Measurements from ENCODE around the gene ALG8.
"Not testable (repeated sequence)": the region's sequence is repeated elsewhere in the genome, so short reads cannot be mapped to it uniquely, and the experiment has no call there.

ALG8 gene

GRCh38 chr11:78100261-78100660, 39.2 kb downstream of the ALG8 start:
- no peak overlapping the region for H3K4me3 ChIP-seq (ENCODE audit: low read length in 2 of 2)
- H3K27me3 ChIP-seq (ENCODE audit: control insufficient read depth in 1 of 2, insufficient read depth in 2 of 2, low read length in 2 of 2) = no peaks in the 10 kb centered on the region
- no peak overlapping the region for H3K9ac ChIP-seq (ENCODE audit: low read length in 2 of 2)
- no peaks in the 10 kb centered on the region for H3K9me3 ChIP-seq (ENCODE audit: control insufficient read depth in 2 of 2, low read length in 2 of 2)
- peaks cover 10 to 15% of the 10 kb centered on the region in 2 donors for H3K36me3 ChIP-seq (ENCODE audit: control insufficient read depth in 2 of 2, insufficient read depth in 2 of 2, low read length in 2 of 2)
- H3K27ac ChIP-seq (ENCODE audit: low read length) = no peak overlapping the region
- H3K4me1 ChIP-seq (ENCODE audit: control insufficient read depth, insufficient read depth, low read length) = no peaks in the 10 kb centered on the region

- H3K4me1 ChIP-seq (ENCODE audit: control insufficient read depth, insufficient read depth, low read length) = no peaks in the 10 kb centered on the region
- peaks cover 12 to 15% of the 10 kb centered on the region in 2 donors for H3K36me3 ChIP-seq (ENCODE audit: control insufficient read depth in 2 of 2, insufficient read depth in 2 of 2, low read length in 2 of 2)
- H3K4me3 ChIP-seq (ENCODE audit: low read length in 2 of 2) = no peak overlapping the region
- H3K9me3 ChIP-seq (ENCODE audit: control insufficient read depth in 2 of 2, low read length in 2 of 2) = no peaks in the 10 kb centered on the region
- no peaks in the 10 kb centered on the region for H3K27me3 ChIP-seq (ENCODE audit: control insufficient read depth in 1 of 2, insufficient read depth in 2 of 2, low read length in 2 of 2)
- H3K27ac ChIP-seq (ENCODE audit: low read length) = no peak overlapping the region
- H3K9ac ChIP-seq (ENCODE audit: low read length in 2 of 2) = no peak overlapping the region
Observed at GRCh38 chr11:78099666-78100065, 39.8 kb downstream of the ALG8 start.

- no peak overlapping the region for H3K4me3 ChIP-seq (ENCODE audit: low read length in 2 of 2)
- H3K9ac ChIP-seq (ENCODE audit: low read length in 2 of 2) = no peak overlapping the region
- no peaks in the 10 kb centered on the region for H3K9me3 ChIP-seq (ENCODE audit: control insufficient read depth in 2 of 2, low read length in 2 of 2)
- no peaks in the 10 kb centered on the region for H3K4me1 ChIP-seq (ENCODE audit: control insufficient read depth, insufficient read depth, low read length)
- no peak overlapping the region for H3K27ac ChIP-seq (ENCODE audit: low read length)
- peaks cover 14 to 15% of the 10 kb centered on the region in 2 donors for H3K36me3 ChIP-seq (ENCODE audit: control insufficient read depth in 2 of 2, insufficient read depth in 2 of 2, low read length in 2 of 2)
- H3K27me3 ChIP-seq (ENCODE audit: control insufficient read depth in 1 of 2, insufficient read depth in 2 of 2, low read length in 2 of 2) = no peaks in the 10 kb centered on the region
Observed at GRCh38 chr11:78097666-78098385, 41.6 kb downstream of the ALG8 start.

- Histone ChIP-seq H3K27me3 (ENCODE audit: control insufficient read depth in 1 of 2, insufficient read depth in 2 of 2, low read length in 2 of 2) (no peaks in the 10 kb centered on the region), H3K4me1 (ENCODE audit: control insufficient read depth, insufficient read depth, low read length) (no peaks in the 10 kb centered on the region), H3K9ac (ENCODE audit: low read length in 2 of 2) (no peak overlapping the region), H3K36me3 (ENCODE audit: control insufficient read depth in 2 of 2, insufficient read depth in 2 of 2, low read length in 2 of 2) (peaks cover 0 to 5% of the 10 kb centered on the region in 2 donors), H3K4me3 (ENCODE audit: low read length in 2 of 2) (no peak overlapping the region), H3K27ac (ENCODE audit: low read length) (no peak overlapping the region), H3K9me3 (ENCODE audit: control insufficient read depth in 2 of 2, low read length in 2 of 2) (no peaks in the 10 kb centered on the region)
Observed at GRCh38 chr11:78094250-78094649, 45.2 kb downstream of the ALG8 start.

- not testable (repeated sequence) for H3K27me3 ChIP-seq (ENCODE audit: control insufficient read depth in 1 of 2, insufficient read depth in 2 of 2, low read length in 2 of 2); H3K4me3 ChIP-seq (ENCODE audit: low read length in 2 of 2); H3K36me3 ChIP-seq (ENCODE audit: control insufficient read depth in 2 of 2, insufficient read depth in 2 of 2, low read length in 2 of 2); H3K9ac ChIP-seq (ENCODE audit: low read length in 2 of 2); H3K27ac ChIP-seq (ENCODE audit: low read length); H3K9me3 ChIP-seq (ENCODE audit: control insufficient read depth in 2 of 2, low read length in 2 of 2); H3K4me1 ChIP-seq (ENCODE audit: control insufficient read depth, insufficient read depth, low read length)
Observed at GRCh38 chr11:78086521-78087074, 52.8 kb downstream of the ALG8 start.

GRCh38 chr11:78085972-78086371, 53.5 kb downstream of the ALG8 start:
- H3K4me3 ChIP-seq (ENCODE audit: low read length in 2 of 2) = no peak overlapping the region
- no peaks in the 10 kb centered on the region for H3K36me3 ChIP-seq (ENCODE audit: control insufficient read depth in 2 of 2, insufficient read depth in 2 of 2, low read length in 2 of 2)
- no peak overlapping the region for H3K9ac ChIP-seq (ENCODE audit: low read length in 2 of 2)
- H3K9me3 ChIP-seq (ENCODE audit: control insufficient read depth in 2 of 2, low read length in 2 of 2) = no peaks in the 10 kb centered on the region
- H3K27ac ChIP-seq (ENCODE audit: low read length) = no peak overlapping the region
- H3K27me3 ChIP-seq (ENCODE audit: control insufficient read depth in 1 of 2, insufficient read depth in 2 of 2, low read length in 2 of 2) = no peaks in the 10 kb centered on the region
- no peaks in the 10 kb centered on the region for H3K4me1 ChIP-seq (ENCODE audit: control insufficient read depth, insufficient read depth, low read length)

GRCh38 chr11:78084506-78084905, 54.9 kb downstream of the ALG8 start:
- H3K36me3 ChIP-seq (ENCODE audit: control insufficient read depth in 2 of 2, insufficient read depth in 2 of 2, low read length in 2 of 2); H3K9ac ChIP-seq (ENCODE audit: low read length in 2 of 2); H3K27ac ChIP-seq (ENCODE audit: low read length); H3K9me3 ChIP-seq (ENCODE audit: control insufficient read depth in 2 of 2, low read length in 2 of 2); H3K4me3 ChIP-seq (ENCODE audit: low read length in 2 of 2); H3K27me3 ChIP-seq (ENCODE audit: control insufficient read depth in 1 of 2, insufficient read depth in 2 of 2, low read length in 2 of 2); H3K4me1 ChIP-seq (ENCODE audit: control insufficient read depth, insufficient read depth, low read length): not testable (repeated sequence)

GRCh38 chr11:78083021-78083420, 56.4 kb downstream of the ALG8 start:
- no peak overlapping the region for H3K9ac ChIP-seq (ENCODE audit: low read length in 2 of 2)

GRCh38 chr11:78082146-78082545, 57.3 kb downstream of the ALG8 start:
- Histone ChIP-seq H3K27me3 (ENCODE audit: control insufficient read depth in 1 of 2, insufficient read depth in 2 of 2, low read length in 2 of 2) (no peaks in the 10 kb centered on the region), H3K9ac (ENCODE audit: low read length in 2 of 2) (no peak overlapping the region), H3K4me1 (ENCODE audit: control insufficient read depth, insufficient read depth, low read length) (peaks cover 19% of the 10 kb centered on the region), H3K4me3 (ENCODE audit: low read length in 2 of 2) (no peak overlapping the region), H3K36me3 (ENCODE audit: control insufficient read depth in 2 of 2, insufficient read depth in 2 of 2, low read length in 2 of 2) (no peaks in the 10 kb centered on the region), H3K9me3 (ENCODE audit: control insufficient read depth in 2 of 2, low read length in 2 of 2) (no peaks in the 10 kb centered on the region), H3K27ac (ENCODE audit: low read length) (no peak overlapping the region)

More at GRCh38 chr11:78083021-78083420, 56.4 kb downstream of the ALG8 start:
- Histone ChIP-seq H3K36me3 (ENCODE audit: control insufficient read depth in 2 of 2, insufficient read depth in 2 of 2, low read length in 2 of 2) (no peaks in the 10 kb centered on the region), H3K27me3 (ENCODE audit: control insufficient read depth in 1 of 2, insufficient read depth in 2 of 2, low read length in 2 of 2) (no peaks in the 10 kb centered on the region), H3K4me3 (ENCODE audit: low read length in 2 of 2) (no peak overlapping the region), H3K27ac (ENCODE audit: low read length) (no peak overlapping the region), H3K9me3 (ENCODE audit: control insufficient read depth in 2 of 2, low read length in 2 of 2) (no peaks in the 10 kb centered on the region), H3K4me1 (ENCODE audit: control insufficient read depth, insufficient read depth, low read length) (peaks cover 11% of the 10 kb centered on the region)

GRCh38 chr11:78081583-78081982, 57.8 kb downstream of the ALG8 start:
- Histone ChIP-seq H3K27ac (ENCODE audit: low read length) (no peak overlapping the region), H3K36me3 (ENCODE audit: control insufficient read depth in 2 of 2, insufficient read depth in 2 of 2, low read length in 2 of 2) (no peaks in the 10 kb centered on the region), H3K9ac (ENCODE audit: low read length in 2 of 2) (no peak overlapping the region), H3K4me3 (ENCODE audit: low read length in 2 of 2) (no peak overlapping the region), H3K4me1 (ENCODE audit: control insufficient read depth, insufficient read depth, low read length) (peaks cover 24% of the 10 kb centered on the region), H3K27me3 (ENCODE audit: control insufficient read depth in 1 of 2, insufficient read depth in 2 of 2, low read length in 2 of 2) (no peaks in the 10 kb centered on the region), H3K9me3 (ENCODE audit: control insufficient read depth in 2 of 2, low read length in 2 of 2) (no peaks in the 10 kb centered on the region)

- Histone ChIP-seq H3K9me3 (ENCODE audit: control insufficient read depth in 2 of 2, low read length in 2 of 2) (no peaks in the 10 kb centered on the region), H3K9ac (ENCODE audit: low read length in 2 of 2) (no peak overlapping the region), H3K36me3 (ENCODE audit: control insufficient read depth in 2 of 2, insufficient read depth in 2 of 2, low read length in 2 of 2) (no peaks in the 10 kb centered on the region), H3K27ac (ENCODE audit: low read length) (no peak overlapping the region), H3K4me1 (ENCODE audit: control insufficient read depth, insufficient read depth, low read length) (peaks cover 25% of the 10 kb centered on the region), H3K4me3 (ENCODE audit: low read length in 2 of 2) (no peak overlapping the region), H3K27me3 (ENCODE audit: control insufficient read depth in 1 of 2, insufficient read depth in 2 of 2, low read length in 2 of 2) (no peaks in the 10 kb centered on the region)
Observed at GRCh38 chr11:78080818-78081495, 58.5 kb downstream of the ALG8 start.

Data from stomach smooth muscle (tissue), 2 donors.